ENCODE measurements around the gene CDH2.

The CDH2 gene

GRCh38 chr18:28108814-28109213 lies 68.1 kb downstream of the CDH2 start:
- TF ChIP-seq, protein P1, sequence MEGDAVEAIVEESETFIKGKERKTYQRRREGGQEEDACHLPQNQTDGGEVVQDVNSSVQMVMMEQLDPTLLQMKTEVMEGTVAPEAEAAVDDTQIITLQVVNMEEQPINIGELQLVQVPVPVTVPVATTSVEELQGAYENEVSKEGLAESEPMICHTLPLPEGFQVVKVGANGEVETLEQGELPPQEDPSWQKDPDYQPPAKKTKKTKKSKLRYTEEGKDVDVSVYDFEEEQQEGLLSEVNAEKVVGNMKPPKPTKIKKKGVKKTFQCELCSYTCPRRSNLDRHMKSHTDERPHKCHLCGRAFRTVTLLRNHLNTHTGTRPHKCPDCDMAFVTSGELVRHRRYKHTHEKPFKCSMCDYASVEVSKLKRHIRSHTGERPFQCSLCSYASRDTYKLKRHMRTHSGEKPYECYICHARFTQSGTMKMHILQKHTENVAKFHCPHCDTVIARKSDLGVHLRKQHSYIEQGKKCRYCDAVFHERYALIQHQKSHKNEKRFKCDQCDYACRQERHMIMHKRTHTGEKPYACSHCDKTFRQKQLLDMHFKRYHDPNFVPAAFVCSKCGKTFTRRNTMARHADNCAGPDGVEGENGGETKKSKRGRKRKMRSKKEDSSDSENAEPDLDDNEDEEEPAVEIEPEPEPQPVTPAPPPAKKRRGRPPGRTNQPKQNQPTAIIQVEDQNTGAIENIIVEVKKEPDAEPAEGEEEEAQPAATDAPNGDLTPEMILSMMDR (IDR thresholded peaks at IDR 0.05; ENCODE audit: control insufficient read depth, insufficient read depth, low read depth, low read length, missing control alignments) = no peak
- no peak overlapping the region for H3K4me3 ChIP-seq (ENCODE audit: control insufficient read depth, low read depth, low read length)
- DNase-seq (ENCODE audit: low read depth) = no peak

DNA sequence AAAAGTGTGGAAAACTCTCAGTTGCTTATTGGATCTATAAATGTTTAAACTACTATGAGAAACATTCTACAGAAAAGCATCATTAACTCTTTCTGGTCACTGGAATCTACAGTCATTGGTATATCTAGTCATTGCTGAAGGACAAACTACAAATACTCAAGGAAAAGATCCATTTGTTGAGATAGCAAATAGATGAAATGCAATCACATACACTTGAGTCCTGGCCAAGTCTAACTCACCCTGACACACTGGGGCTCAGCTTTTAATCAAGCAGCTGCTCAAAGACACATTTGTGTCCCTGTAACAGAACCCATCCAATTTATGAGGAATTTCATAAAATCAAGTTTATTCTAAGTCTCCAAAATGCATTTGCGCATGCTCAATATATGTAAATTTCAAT lies 68.7 kb downstream of the CDH2 start:
- TF ChIP-seq, protein P1 (IDR thresholded peaks at IDR 0.05; ENCODE audit: control insufficient read depth, insufficient read depth, low read depth, low read length, missing control alignments) = no peak
- no peak overlapping the region for H3K4me3 ChIP-seq (ENCODE audit: control insufficient read depth, low read depth, low read length)
- no peak for DNase-seq (ENCODE audit: low read depth)

- TF ChIP-seq, protein P1 (IDR thresholded peaks at IDR 0.05; ENCODE audit: control insufficient read depth, insufficient read depth, low read depth, low read length, missing control alignments) = no peak
- H3K4me3 ChIP-seq (ENCODE audit: control insufficient read depth, low read depth, low read length) = no peak overlapping the region
- DNase-seq (ENCODE audit: low read depth) = no peak
These were observed 77.7 kb downstream of the CDH2 start for GRCh38 chr18:28099237-28099636.

- no peak overlapping the region for H3K4me3 ChIP-seq (ENCODE audit: control insufficient read depth, low read depth, low read length)
- TF ChIP-seq, protein P1 (IDR thresholded peaks at IDR 0.05; ENCODE audit: control insufficient read depth, insufficient read depth, low read depth, low read length, missing control alignments) = no peak
- DNase-seq (ENCODE audit: low read depth) = no peak
These were observed 81.3 kb downstream of the CDH2 start for GRCh38 chr18:28095631-28096030.

- TF ChIP-seq, protein P1 (IDR thresholded peaks at IDR 0.05; ENCODE audit: control insufficient read depth, insufficient read depth, low read depth, low read length, missing control alignments) = no peak
- DNase-seq (ENCODE audit: low read depth) = no peak
- H3K4me3 ChIP-seq (ENCODE audit: control insufficient read depth, low read depth, low read length) = no peak overlapping the region
These were observed 81.9 kb downstream of the CDH2 start for GRCh38 chr18:28095041-28095440.

GRCh38 chr18:28091197-28091596 lies 85.7 kb downstream of the CDH2 start:
- H3K4me3 ChIP-seq (ENCODE audit: control insufficient read depth, low read depth, low read length) = no peak overlapping the region

More at GRCh38 chr18:28091197-28091596, 85.7 kb downstream of the CDH2 start:
- DNase-seq (ENCODE audit: low read depth) = no peak
- TF ChIP-seq, protein P1 (IDR thresholded peaks at IDR 0.05; ENCODE audit: control insufficient read depth, insufficient read depth, low read depth, low read length, missing control alignments) = no peak
